HepG2 (cell line): ENCODE results near the gene PRADC1. TPM values are rescaled to one million over a fixed set of nuclear protein-coding genes. Genes with fewer than 3 reads are reported as not detected.

ENCODE experiments used
- ETV6 ChIP-seq: sonication (generic); formaldehyde crosslinking; conservative IDR thresholded peaks from 2 replicates; pipeline ENCODE4 v1.4.0; 2020; ENCODE audit warnings: missing genetic modification reagents
- FOSL2 ChIP-seq: sonication (generic); formaldehyde crosslinking; IDR thresholded peaks from 2 replicates; pipeline ENCODE4 v1.4.0; 2020; ENCODE audit warnings: missing genetic modification reagents
- HES4 ChIP-seq: sonication (generic); formaldehyde crosslinking; IDR thresholded peaks from 2 replicates; pipeline ENCODE4 v1.9.0; 2021; ENCODE audit warnings: mild to moderate bottlenecking, missing genetic modification reagents, borderline replicate concordance
- KLF9 ChIP-seq: IDR thresholded peaks from 2 replicates; pipeline ENCODE4 v1.6.1; 2016; ENCODE audit warnings: low read depth
- MYNN ChIP-seq: sonication (generic); formaldehyde crosslinking; IDR thresholded peaks from 2 replicates; pipeline ENCODE4 v1.4.0; 2020; ENCODE audit warnings: mild to moderate bottlenecking, low read depth, missing genetic modification reagents
- SMC3 ChIP-seq: IDR thresholded peaks from 2 replicates; pipeline ENCODE4 v1.6.1; 2011; ENCODE audit warnings: low read length, improper control_type of control experiment
- SNAPC2 ChIP-seq: sonication (generic); formaldehyde crosslinking; IDR thresholded peaks from 2 replicates; pipeline ENCODE4 v1.8.1; 2022; ENCODE audit warnings: mild to moderate bottlenecking, missing genetic modification reagents
- SUZ12 ChIP-seq: fragments of 150-350 bp; IDR thresholded peaks from 2 replicates; pipeline ENCODE4 v1.6.1; 2014; ENCODE audit warnings: low read depth, low read length
- ZEB1 ChIP-seq: IDR thresholded peaks from 2 replicates; pipeline ENCODE4 v1.6.1; 2012; ENCODE audit warnings: mild to moderate bottlenecking, low read depth, inconsistent platforms; ENCODE audit not compliant: insufficient replicate concordance
- ZFAT ChIP-seq: sonication (generic); formaldehyde crosslinking; conservative IDR thresholded peaks from 2 replicates; pipeline ENCODE4 v1.8.1; 2023; ENCODE audit warnings: missing genetic modification reagents, inconsistent platforms
- ZFP90 ChIP-seq: sonication (generic); formaldehyde crosslinking; IDR thresholded peaks from 2 replicates; pipeline ENCODE4 v1.8.0; 2022; ENCODE audit warnings: missing genetic modification reagents, mild to moderate bottlenecking, inconsistent platforms, borderline replicate concordance
- ZNF24 ChIP-seq: fragments of 450-650 bp; IDR thresholded peaks from 2 replicates; pipeline ENCODE4 v1.6.1; 2017; ENCODE audit warnings: antibody characterized with exemption, mild to moderate bottlenecking
- ZNF530 ChIP-seq: sonication (generic); formaldehyde crosslinking; IDR thresholded peaks from 2 replicates; pipeline ENCODE4 v1.5.0; 2020; ENCODE audit warnings: low read depth, mild to moderate bottlenecking, missing genetic modification reagents
- ZNF589 ChIP-seq: sonication (generic); formaldehyde crosslinking; conservative IDR thresholded peaks from 2 replicates; pipeline ENCODE4 v1.8.0; 2022; ENCODE audit warnings: mild to moderate bottlenecking, moderate library complexity, missing genetic modification reagents
- ZNF850 ChIP-seq: sonication (generic); formaldehyde crosslinking; conservative IDR thresholded peaks from 2 replicates; pipeline ENCODE4 v1.9.0; 2021; ENCODE audit warnings: mild to moderate bottlenecking, missing genetic modification reagents
- ZSCAN30 ChIP-seq: sonication (generic); formaldehyde crosslinking; IDR thresholded peaks from 2 replicates; pipeline ENCODE4 v1.5.0; 2020; ENCODE audit warnings: mild to moderate bottlenecking, missing genetic modification reagents
- polyA plus RNA-seq, 8 experiments: library from polyadenylated mRNA; depleted of rRNA in 3 of 8; stranded (reverse) in 7 of 8; unstranded in 1 of 8; fragments of >200 nt; fragmentation: Illumina TruSeq in 4 of 8; extraction: Trizol in 4 of 8; gene quantifications; 2 replicates each; pipeline versions ENCODE4 v1.2.1 to v1.2.3, GENCODE V29; 2011 to 2016; ENCODE audit warnings: low read depth in 4 of 8, missing spikeins in 1 of 8, mixed read lengths in 1 of 8; ENCODE audit not compliant: insufficient read depth in 1 of 8
- total RNA-seq, 5 experiments: library from RNA; depleted of rRNA; stranded (reverse); fragments of >200 nt; fragmentation: Illumina TruSeq; extraction: Trizol; gene quantifications; 2 replicates each; pipeline ENCODE4 v1.2.3, GENCODE V29; 2016; ENCODE audit warnings: low read depth in 1 of 5
- TF ChIP-seq, protein P1 (sequence below): sonication (generic); formaldehyde crosslinking; IDR thresholded peaks from 2 replicates; pipeline ENCODE4 v1.4.0; 2020; ENCODE audit warnings: missing genetic modification reagents; ENCODE audit errors: not compliant biosample characterization
- TF ChIP-seq, protein P2 (sequence below): sonication (generic); formaldehyde crosslinking; IDR thresholded peaks from 2 replicates; pipeline ENCODE4 v1.4.0; 2020; ENCODE audit warnings: missing genetic modification reagents, borderline replicate concordance
- TF ChIP-seq, protein P3 (sequence below): sonication (generic); formaldehyde crosslinking; IDR thresholded peaks from 2 replicates; pipeline ENCODE4 v1.5.1; 2020; ENCODE audit warnings: mild to moderate bottlenecking, missing genetic modification reagents, moderate library complexity
- TF ChIP-seq, protein P4 (sequence below): sonication (generic); formaldehyde crosslinking; IDR thresholded peaks from 2 replicates; pipeline ENCODE4 v1.4.0; 2020; ENCODE audit warnings: mild to moderate bottlenecking, missing genetic modification reagents, borderline replicate concordance
- TF ChIP-seq, protein P5 (sequence below): sonication (generic); formaldehyde crosslinking; IDR thresholded peaks from 2 replicates; pipeline ENCODE4 v1.4.0; 2020; ENCODE audit warnings: missing genetic modification reagents

PRADC1 gene
- total and polyA plus RNA-seq, 2 of the 13 experiments (the other 11 are each of a cell fraction or from before 2014, with no cell fraction given): 12.1 to 37.2 TPM

DNA sequence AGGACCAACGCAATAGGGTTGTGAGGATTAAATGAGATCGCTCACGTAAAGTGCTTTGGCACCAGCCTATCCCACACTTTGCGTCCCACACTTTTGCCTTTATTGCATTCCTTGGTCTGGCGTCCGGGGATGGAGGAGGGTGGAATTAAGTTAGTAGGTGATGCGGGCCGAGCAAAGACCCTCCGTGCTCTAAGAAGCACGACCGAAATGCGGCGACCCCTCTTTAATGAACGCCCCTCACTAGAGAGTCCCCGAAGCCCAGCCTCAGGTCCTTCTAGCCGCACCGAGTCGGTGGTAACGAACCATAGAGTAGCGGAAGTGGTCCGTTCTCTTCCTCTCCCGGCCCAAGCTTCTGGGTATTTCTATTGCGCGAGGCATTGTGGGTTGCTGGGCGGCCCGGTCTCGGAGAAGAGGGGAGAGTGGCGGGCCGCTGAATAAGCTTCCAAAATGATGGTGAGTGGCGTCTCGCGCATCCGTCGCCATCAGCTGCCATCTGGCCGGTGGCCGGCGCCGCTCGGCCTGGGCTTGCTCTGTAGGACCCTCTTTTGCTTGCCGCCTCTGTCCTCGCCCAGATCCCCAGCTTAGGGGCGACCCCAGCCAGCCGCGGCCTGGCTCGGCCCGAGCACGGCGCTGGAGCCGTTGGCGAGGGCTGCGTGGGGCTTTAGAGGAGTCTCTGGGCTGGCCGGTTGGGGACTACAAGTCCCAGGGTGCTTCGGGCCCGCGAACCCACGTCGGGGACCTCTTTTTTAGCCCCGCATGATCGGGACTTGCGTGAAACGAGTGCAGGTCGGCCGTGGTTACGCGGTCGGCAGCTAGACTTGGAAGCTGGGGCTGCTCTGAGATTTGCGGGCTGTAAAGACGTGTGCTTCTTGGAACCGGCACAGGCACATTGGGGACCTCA, 1.1 kb upstream of the PRADC1 start, which contains the start of gene CCT7 (continued):
- peak; percentile 51; the same call in 1 of the 2 replicates for TF ChIP-seq SUZ12
- TF ChIP-seq KLF9: peak; percentile 63; the same call in 1 of the 2 replicates
- TF ChIP-seq, protein P1, sequence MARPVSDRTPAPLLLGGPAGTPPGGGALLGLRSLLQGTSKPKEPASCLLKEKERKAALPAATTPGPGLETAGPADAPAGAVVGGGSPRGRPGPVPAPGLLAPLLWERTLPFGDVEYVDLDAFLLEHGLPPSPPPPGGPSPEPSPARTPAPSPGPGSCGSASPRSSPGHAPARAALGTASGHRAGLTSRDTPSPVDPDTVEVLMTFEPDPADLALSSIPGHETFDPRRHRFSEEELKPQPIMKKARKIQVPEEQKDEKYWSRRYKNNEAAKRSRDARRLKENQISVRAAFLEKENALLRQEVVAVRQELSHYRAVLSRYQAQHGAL (CRISPR knock-in tag): peak; percentile 94
- peak; percentile 84 for TF ChIP-seq ETV6 (CRISPR knock-in tag)
- 0 out of 2 replicates have a peak, but pooled peaks have one; percentile 64 for TF ChIP-seq ZSCAN30 (CRISPR knock-in tag)
- TF ChIP-seq, protein P2, sequence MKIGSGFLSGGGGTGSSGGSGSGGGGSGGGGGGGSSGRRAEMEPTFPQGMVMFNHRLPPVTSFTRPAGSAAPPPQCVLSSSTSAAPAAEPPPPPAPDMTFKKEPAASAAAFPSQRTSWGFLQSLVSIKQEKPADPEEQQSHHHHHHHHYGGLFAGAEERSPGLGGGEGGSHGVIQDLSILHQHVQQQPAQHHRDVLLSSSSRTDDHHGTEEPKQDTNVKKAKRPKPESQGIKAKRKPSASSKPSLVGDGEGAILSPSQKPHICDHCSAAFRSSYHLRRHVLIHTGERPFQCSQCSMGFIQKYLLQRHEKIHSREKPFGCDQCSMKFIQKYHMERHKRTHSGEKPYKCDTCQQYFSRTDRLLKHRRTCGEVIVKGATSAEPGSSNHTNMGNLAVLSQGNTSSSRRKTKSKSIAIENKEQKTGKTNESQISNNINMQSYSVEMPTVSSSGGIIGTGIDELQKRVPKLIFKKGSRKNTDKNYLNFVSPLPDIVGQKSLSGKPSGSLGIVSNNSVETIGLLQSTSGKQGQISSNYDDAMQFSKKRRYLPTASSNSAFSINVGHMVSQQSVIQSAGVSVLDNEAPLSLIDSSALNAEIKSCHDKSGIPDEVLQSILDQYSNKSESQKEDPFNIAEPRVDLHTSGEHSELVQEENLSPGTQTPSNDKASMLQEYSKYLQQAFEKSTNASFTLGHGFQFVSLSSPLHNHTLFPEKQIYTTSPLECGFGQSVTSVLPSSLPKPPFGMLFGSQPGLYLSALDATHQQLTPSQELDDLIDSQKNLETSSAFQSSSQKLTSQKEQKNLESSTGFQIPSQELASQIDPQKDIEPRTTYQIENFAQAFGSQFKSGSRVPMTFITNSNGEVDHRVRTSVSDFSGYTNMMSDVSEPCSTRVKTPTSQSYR (CRISPR knock-in tag): peak; percentile 56; the same call in 1 of the 2 replicates
- TF ChIP-seq ZFAT (CRISPR knock-in tag): no peak
- TF ChIP-seq ZNF530: no peak
- TF ChIP-seq, protein P3, sequence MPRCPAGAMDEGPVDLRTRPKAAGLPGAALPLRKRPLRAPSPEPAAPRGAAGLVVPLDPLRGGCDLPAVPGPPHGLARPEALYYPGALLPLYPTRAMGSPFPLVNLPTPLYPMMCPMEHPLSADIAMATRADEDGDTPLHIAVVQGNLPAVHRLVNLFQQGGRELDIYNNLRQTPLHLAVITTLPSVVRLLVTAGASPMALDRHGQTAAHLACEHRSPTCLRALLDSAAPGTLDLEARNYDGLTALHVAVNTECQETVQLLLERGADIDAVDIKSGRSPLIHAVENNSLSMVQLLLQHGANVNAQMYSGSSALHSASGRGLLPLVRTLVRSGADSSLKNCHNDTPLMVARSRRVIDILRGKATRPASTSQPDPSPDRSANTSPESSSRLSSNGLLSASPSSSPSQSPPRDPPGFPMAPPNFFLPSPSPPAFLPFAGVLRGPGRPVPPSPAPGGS: no peak
- TF ChIP-seq MYNN (CRISPR knock-in tag): peak; percentile 75; the same call in 1 of the 2 replicates
- TF ChIP-seq ZEB1: peak; percentile 79
- peak; percentile 5; the same call in 1 of the 2 replicates for TF ChIP-seq SMC3
- no peak; the same call in 1 of the 2 replicates for TF ChIP-seq ZNF850 (CRISPR knock-in tag)
- peak; percentile 86 for TF ChIP-seq ZNF589
- TF ChIP-seq, protein P4, sequence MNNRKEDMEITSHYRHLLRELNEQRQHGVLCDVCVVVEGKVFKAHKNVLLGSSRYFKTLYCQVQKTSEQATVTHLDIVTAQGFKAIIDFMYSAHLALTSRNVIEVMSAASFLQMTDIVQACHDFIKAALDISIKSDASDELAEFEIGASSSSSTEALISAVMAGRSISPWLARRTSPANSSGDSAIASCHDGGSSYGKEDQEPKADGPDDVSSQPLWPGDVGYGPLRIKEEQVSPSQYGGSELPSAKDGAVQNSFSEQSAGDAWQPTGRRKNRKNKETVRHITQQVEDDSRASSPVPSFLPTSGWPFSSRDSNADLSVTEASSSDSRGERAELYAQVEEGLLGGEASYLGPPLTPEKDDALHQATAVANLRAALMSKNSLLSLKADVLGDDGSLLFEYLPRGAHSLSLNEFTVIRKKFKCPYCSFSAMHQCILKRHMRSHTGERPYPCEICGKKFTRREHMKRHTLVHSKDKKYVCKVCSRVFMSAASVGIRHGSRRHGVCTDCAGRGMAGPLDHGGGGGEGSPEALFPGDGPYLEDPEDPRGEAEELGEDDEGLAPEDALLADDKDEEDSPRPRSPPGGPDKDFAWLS (CRISPR knock-in tag): 0 out of 2 replicates have a peak, but pooled peaks have one; percentile 71
- TF ChIP-seq, protein P5, sequence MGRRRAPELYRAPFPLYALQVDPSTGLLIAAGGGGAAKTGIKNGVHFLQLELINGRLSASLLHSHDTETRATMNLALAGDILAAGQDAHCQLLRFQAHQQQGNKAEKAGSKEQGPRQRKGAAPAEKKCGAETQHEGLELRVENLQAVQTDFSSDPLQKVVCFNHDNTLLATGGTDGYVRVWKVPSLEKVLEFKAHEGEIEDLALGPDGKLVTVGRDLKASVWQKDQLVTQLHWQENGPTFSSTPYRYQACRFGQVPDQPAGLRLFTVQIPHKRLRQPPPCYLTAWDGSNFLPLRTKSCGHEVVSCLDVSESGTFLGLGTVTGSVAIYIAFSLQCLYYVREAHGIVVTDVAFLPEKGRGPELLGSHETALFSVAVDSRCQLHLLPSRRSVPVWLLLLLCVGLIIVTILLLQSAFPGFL (CRISPR knock-in tag): no peak
- TF ChIP-seq SNAPC2: peak; percentile 90; the same call in 1 of the 2 replicates
- no peak; the same call in 1 of the 2 replicates for TF ChIP-seq HES4
- peak; percentile 64; the same call in 1 of the 2 replicates for TF ChIP-seq ZNF24
- TF ChIP-seq ZFP90: peak; percentile 26; the same call in 1 of the 2 replicates
- TF ChIP-seq FOSL2 (CRISPR knock-in tag): peak; percentile 63
